Small intestine (tissue), 7 donors: Measurements from ENCODE around the gene BTN3A1. TPM values are rescaled to one million over a fixed set of nuclear protein-coding genes. Genes with fewer than 3 reads are reported as not detected.
"Not testable (repeated sequence)": the region's sequence is repeated elsewhere in the genome, so short reads cannot be mapped to it uniquely, and the experiment has no call there.

ENCODE experiments used
- DNase-seq, 2 donors: peaks; one replicate each; pipeline versions ENCODE4 v3.0.0 to v3.0.0-alpha.2; 2013
- FAIRE-seq: peaks from 2 replicates; lab custom pipeline; 2012; peaks lifted over from hg19 to GRCh38; lab: Jason Lieb, UNC
- H3K27ac ChIP-seq, 3 donors: one replicate each; pipeline ENCODE4 v1.5.1; 2013; ENCODE audit warnings: low read length in 2 of 3, mild to moderate bottlenecking in 2 of 3, control low read depth in 1 of 3, inconsistent platforms in 1 of 3, low read depth in 1 of 3, moderate library complexity in 1 of 3
- H3K27me3 ChIP-seq, 3 donors: one replicate each; pipeline ENCODE4 v1.6.1; 2013; ENCODE audit warnings: low read length in 3 of 3, inconsistent platforms in 1 of 3; ENCODE audit not compliant: control insufficient read depth in 3 of 3, insufficient read depth in 3 of 3
- H3K36me3 ChIP-seq, 3 donors: one replicate each; pipeline ENCODE4 v1.6.1; 2013; ENCODE audit warnings: low read length in 3 of 3, inconsistent platforms in 1 of 3, low read depth in 1 of 3, mild to moderate bottlenecking in 1 of 3, moderate library complexity in 1 of 3; ENCODE audit not compliant: control insufficient read depth in 3 of 3, insufficient read depth in 2 of 3
- H3K4me1 ChIP-seq, 3 donors: one replicate each; pipeline ENCODE4 v1.6.1; 2013; ENCODE audit warnings: low read length in 2 of 3, inconsistent platforms in 1 of 3, low read depth in 1 of 3, mild to moderate bottlenecking in 1 of 3, moderate library complexity in 1 of 3; ENCODE audit not compliant: control insufficient read depth in 3 of 3, insufficient read depth in 2 of 3
- H3K4me3 ChIP-seq, 3 donors: one replicate each; pipeline ENCODE4 v1.5.1; 2013; ENCODE audit warnings: low read length in 3 of 3, control low read depth in 1 of 3, inconsistent platforms in 1 of 3, low read depth in 1 of 3, mild to moderate bottlenecking in 1 of 3, moderate library complexity in 1 of 3
- H3K9me3 ChIP-seq, 2 donors: one replicate each; pipeline ENCODE4 v1.6.1; 2013; ENCODE audit warnings: low read depth in 1 of 2, low read length in 1 of 2; ENCODE audit not compliant: control insufficient read depth in 2 of 2, insufficient read depth in 1 of 2
- WGBS, 3 donors: extraction: QIAGEN DNeasy Blood & Tissue Kit; methylation state at CpG; one replicate each; pipeline ENCODE4 v1.1.7; 2013; 5-methylcytosine and 5-hydroxymethylcytosine counted together
- polyA plus RNA-seq, 4 donors: library from polyadenylated mRNA; stranded (reverse) in 3 of 4; unstranded in 1 of 4; fragments of 200-250 nt in 3 of 4; fragments of 120-200 nt in 1 of 4; gene quantifications; one replicate each; pipeline versions ENCODE4 v1.2.1 to v1.2.3, GENCODE V29; 2013
- donor health status: healthy with polysubstance abuse.
- donor health status: control.
- donor health status: control.
- donor health status: Bipolar disorder and iron deficiency.
- donor health status: healthy.

BTN3A1 gene
- polyA plus RNA-seq, 4 donors = 9.2 to 44.5 (median 15.6) TPM

GRCh38 chr6:26455357-26455970 is 53.4 kb downstream of the BTN3A1 start:
- WGBS, 3 donors = 86 to 96% (median 93%) methylated on average over 3 of the region's 3 CpGs
- FAIRE-seq = no peak
- no peaks in the 10 kb centered on the region for H3K9me3 ChIP-seq

GRCh38 chr6:26457264-26457805 is 55.3 kb downstream of the BTN3A1 start:
- Histone ChIP-seq H3K4me1 (peaks cover 5 to 20% (median 15%) of the 10 kb centered on the region in 3 donors), H3K9me3 (no peaks in the 10 kb centered on the region), H3K36me3 (peaks cover 0 to 23% (median 3%) of the 10 kb centered on the region in 3 donors), H3K27me3 (no peaks in the 10 kb centered on the region), H3K27ac (peak overlapping the region; percentile 79 to 92 (median 90)), H3K4me3 (peak overlapping the region in 2 of 3 donors; percentile 92 to 96)
- FAIRE-seq = no peak
- DNase-seq = no peak
- WGBS, 3 donors = 16 to 23% (median 17%) methylated on average over 9 of the region's 9 CpGs

More at GRCh38 chr6:26455357-26455970, 53.4 kb downstream of the BTN3A1 start:
- no peaks in the 10 kb centered on the region for H3K27me3 ChIP-seq
- H3K4me3 ChIP-seq = no peak overlapping the region
- H3K36me3 ChIP-seq = peaks cover 0 to 23% (median 0%) of the 10 kb centered on the region in 3 donors
- H3K4me1 ChIP-seq = peaks cover 4 to 16% (median 10%) of the 10 kb centered on the region in 3 donors
- H3K27ac ChIP-seq = no peak overlapping the region
- no peak for DNase-seq

GRCh38 chr6:26457806-26458688 is 56.0 kb downstream of the BTN3A1 start, which contains the start of gene BTN2A1:
BTN2A1 (plus strand) TSS chr6:26457955; CDS start chr6:26458637, 682 bp downstream.
- Histone ChIP-seq H3K36me3 (peaks cover 4 to 27% (median 9%) of the 10 kb centered on the region in 3 donors), H3K4me1 (peaks cover 5 to 17% (median 15%) of the 10 kb centered on the region in 3 donors), H3K4me3 (peak within 1 kb of the TSS; percentile 80 to 96 (median 92)), H3K27ac (peak within 1 kb of the TSS; percentile 79 to 92 (median 90)), H3K9me3 (no peaks in the 10 kb centered on the region), H3K27me3 (no peaks in the 10 kb centered on the region)
- FAIRE-seq (peak; percentile 44), DNase-seq (peak; percentile 93 to 96)
- 0 to 1% (median 1%) methylated on average over 30 to 31 of the region's 31 CpGs for WGBS, 3 donors

- Histone ChIP-seq H3K27ac (no peak overlapping the region), H3K36me3 (peaks cover 9 to 37% (median 17%) of the 10 kb centered on the region in 3 donors), H3K9me3 (no peaks in the 10 kb centered on the region), H3K4me1 (peaks cover 5 to 17% (median 15%) of the 10 kb centered on the region in 3 donors), H3K4me3 (peak overlapping the region in 2 of 3 donors; percentile 37 to 92), H3K27me3 (no peaks in the 10 kb centered on the region)
- WGBS, 3 donors = 77 to 82% (median 79%) methylated on average over 16 of the region's 16 CpGs
- DNase-seq (no peak), FAIRE-seq (no peak)
Observed at GRCh38 chr6:26459023-26459810, 57.1 kb downstream of the BTN3A1 start.

- FAIRE-seq = not testable (repeated sequence)
Observed at GRCh38 chr6:26461353-26461752, 59.3 kb downstream of the BTN3A1 start.

GRCh38 chr6:26464014-26464413 is 61.9 kb downstream of the BTN3A1 start:
- FAIRE-seq = no peak
- 91 to 97% (median 91%) methylated on average over 4 of the region's 4 CpGs for WGBS, 3 donors
- H3K4me3 ChIP-seq = no peak overlapping the region
- peaks cover 19 to 75% (median 38%) of the 10 kb centered on the region in 3 donors for H3K36me3 ChIP-seq
- peaks cover 2 to 12% (median 10%) of the 10 kb centered on the region in 3 donors for H3K4me1 ChIP-seq
- H3K27me3 ChIP-seq = no peaks in the 10 kb centered on the region
- H3K27ac ChIP-seq = no peak overlapping the region
- no peaks in the 10 kb centered on the region for H3K9me3 ChIP-seq
- DNase-seq = no peak

More at GRCh38 chr6:26461353-26461752, 59.3 kb downstream of the BTN3A1 start:
- not testable (repeated sequence) for H3K27ac ChIP-seq, DNase-seq, H3K9me3 ChIP-seq, H3K4me3 ChIP-seq, H3K27me3 ChIP-seq
- Histone ChIP-seq H3K4me1 (peaks cover 5 to 17% (median 15%) of the 10 kb centered on the region in 3 donors), H3K36me3 (peaks cover 14 to 53% (median 32%) of the 10 kb centered on the region in 3 donors)
- 72 to 76% (median 72%) methylated on average over 5 of the region's 5 CpGs for WGBS, 3 donors

- Histone ChIP-seq H3K4me3 (no peak overlapping the region), H3K27ac (no peak overlapping the region), H3K9me3 (no peaks in the 10 kb centered on the region), H3K36me3 (peaks cover 19 to 70% (median 38%) of the 10 kb centered on the region in 3 donors), H3K27me3 (no peaks in the 10 kb centered on the region), H3K4me1 (peaks cover 2 to 10% (median 6%) of the 10 kb centered on the region in 3 donors)
- 94 to 98% (median 98%) methylated on average over 7 of the region's 7 CpGs for WGBS, 3 donors
- DNase-seq (no peak), FAIRE-seq (no peak)
Observed at GRCh38 chr6:26464416-26465131, 62.5 kb downstream of the BTN3A1 start.
